HG03175 (cell line): ENCODE results near the gene RFC4.
"Not testable (repeated sequence)": the region's sequence is repeated elsewhere in the genome, so short reads cannot be mapped to it uniquely, and the experiment has no call there.

Experiments
- ATAC-seq: cut with Tn5 transposase; IDR thresholded peaks from one replicate; pipeline ENCODE4 v1.9.1; 2021; ENCODE audit warnings: mild to moderate bottlenecking, moderate library complexity; ENCODE audit not compliant: unreplicated experiment

Gene RFC4

GRCh38 chr3:186825294-186825821 lies 19.1 kb upstream of the RFC4 start:
- ATAC-seq, result no peak

- no peak for ATAC-seq
Measured at GRCh38 chr3:186824430-186825139, 18.3 kb upstream of the RFC4 start.

GRCh38 chr3:186823386-186823785 lies 17.1 kb upstream of the RFC4 start:
- no peak for ATAC-seq

GRCh38 chr3:186822388-186822759 lies 16.1 kb upstream of the RFC4 start:
- not testable (repeated sequence) for ATAC-seq

- no peak for ATAC-seq
Measured at GRCh38 chr3:186821429-186822387, 15.4 kb upstream of the RFC4 start.

- ATAC-seq, result no peak
Measured at GRCh38 chr3:186818956-186819355, 12.7 kb upstream of the RFC4 start.

GRCh38 chr3:186818516-186818915 lies 12.2 kb upstream of the RFC4 start:
- ATAC-seq, result no peak

- no peak for ATAC-seq
Measured at GRCh38 chr3:186815435-186815834, 9.2 kb upstream of the RFC4 start.

- no peak for ATAC-seq
Measured at GRCh38 chr3:186814100-186814499, 7.8 kb upstream of the RFC4 start.

GRCh38 chr3:186811313-186811712 lies 5.0 kb upstream of the RFC4 start:
- ATAC-seq, result not testable (repeated sequence)

- no peak for ATAC-seq
Measured at GRCh38 chr3:186810336-186810996, 4.2 kb upstream of the RFC4 start.

- ATAC-seq, result no peak
Measured at GRCh38 chr3:186807231-186807630, 949 bp upstream of the RFC4 start.

GRCh38 chr3:186803447-186803846 lies 2.8 kb downstream of the RFC4 start:
- not testable (repeated sequence) for ATAC-seq

GRCh38 chr3:186802701-186803100 lies 3.6 kb downstream of the RFC4 start:
- ATAC-seq, result no peak

- ATAC-seq, result no peak
Measured at GRCh38 chr3:186800285-186800684, 6.0 kb downstream of the RFC4 start.

- no peak for ATAC-seq
Measured at GRCh38 chr3:186798239-186798874, 7.9 kb downstream of the RFC4 start.

- ATAC-seq, result no peak
Measured at GRCh38 chr3:186790261-186790981, 15.9 kb downstream of the RFC4 start.

- no peak for ATAC-seq
Measured at GRCh38 chr3:186789554-186790260, 16.6 kb downstream of the RFC4 start.
